Activated T-cell treated with anti-CD3 and anti-CD28 coated beads for 1 hour (primary cell): Measurements from ENCODE around the gene SCN1A.

Experiments used
- DNase-seq: peaks from one replicate; pipeline ENCODE4 v3.0.0-alpha.2; 2020; ENCODE audit warnings: low read depth

The SCN1A gene

DNA sequence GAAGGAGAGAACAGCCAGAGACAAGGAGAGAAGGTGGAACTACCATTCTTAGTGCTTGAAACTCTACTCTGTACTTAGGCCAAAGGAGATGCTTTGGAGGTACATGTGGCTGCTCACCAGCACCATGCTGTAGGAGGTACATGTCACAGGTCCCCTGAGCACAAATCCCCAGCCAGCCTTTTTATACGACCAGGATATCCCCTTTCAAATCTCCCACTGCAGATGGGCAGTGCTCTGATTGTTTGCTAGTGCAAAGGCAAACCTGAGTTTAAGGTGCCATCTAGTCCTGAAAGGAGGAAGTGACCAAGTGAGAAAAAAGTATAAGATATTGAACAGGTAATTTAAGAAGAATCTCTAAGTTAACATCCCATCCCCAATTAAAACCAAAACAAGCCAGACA is 157.2 kb downstream of the SCN1A start:
- no peak for DNase-seq

DNA sequence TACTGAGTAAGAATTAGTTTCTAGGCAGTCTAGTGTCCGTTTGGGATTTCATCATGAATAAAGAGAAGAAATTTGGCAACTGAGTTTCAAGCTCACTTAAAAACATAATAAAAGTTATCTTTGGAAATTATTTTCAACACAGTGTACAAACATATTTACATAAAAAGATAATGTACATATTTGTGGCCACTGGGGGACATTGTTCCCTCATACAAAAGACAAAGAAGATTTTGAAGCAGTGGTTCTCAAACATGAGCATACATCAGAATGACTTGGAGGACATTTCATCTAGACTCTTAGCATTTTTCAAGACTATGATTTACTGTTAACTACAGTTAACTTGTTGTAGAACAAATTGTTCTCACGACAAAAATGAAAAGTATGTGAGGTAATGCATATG is 158.6 kb downstream of the SCN1A start:
- no peak for DNase-seq

DNA sequence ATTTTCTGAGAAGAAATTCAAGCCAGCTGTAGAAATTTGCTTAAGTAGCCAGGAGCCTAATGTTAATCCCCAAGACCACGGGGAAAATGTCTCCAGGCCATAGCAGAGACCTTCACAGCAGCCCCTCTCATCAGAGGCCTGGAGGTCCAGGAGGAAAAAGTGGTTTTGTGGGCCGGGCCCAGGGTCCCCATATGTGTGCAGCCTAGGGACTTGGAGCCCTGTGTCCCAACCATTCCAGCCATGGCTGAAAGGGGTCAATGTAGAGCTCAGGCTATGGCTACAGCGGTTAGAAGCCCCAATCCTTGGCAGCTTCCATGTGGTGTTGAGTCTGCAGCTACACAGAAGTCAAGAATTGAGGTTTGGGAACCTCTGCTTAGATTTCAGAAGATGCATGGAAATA is 160.1 kb downstream of the SCN1A start:
- DNase-seq: no peak

DNA sequence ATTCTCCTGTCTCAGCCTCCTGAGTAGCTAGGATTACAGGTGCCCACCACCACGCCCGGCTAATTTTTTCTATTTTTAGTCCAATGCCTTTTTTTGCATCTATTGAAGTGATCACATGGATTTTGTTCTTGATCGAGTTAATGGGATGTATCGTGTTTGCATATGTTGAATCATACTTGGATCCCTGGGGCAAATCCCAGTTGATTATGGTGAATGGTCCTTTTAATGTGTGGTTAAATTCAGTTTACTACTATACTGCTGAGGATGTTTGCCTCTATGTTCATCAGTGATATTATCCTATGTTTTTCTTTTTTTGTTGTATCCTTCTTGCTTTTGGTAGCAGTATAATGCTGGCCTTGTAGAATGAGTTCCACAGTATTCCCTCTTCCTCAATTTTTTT is 166.0 kb downstream of the SCN1A start:
- DNase-seq: no peak

DNA sequence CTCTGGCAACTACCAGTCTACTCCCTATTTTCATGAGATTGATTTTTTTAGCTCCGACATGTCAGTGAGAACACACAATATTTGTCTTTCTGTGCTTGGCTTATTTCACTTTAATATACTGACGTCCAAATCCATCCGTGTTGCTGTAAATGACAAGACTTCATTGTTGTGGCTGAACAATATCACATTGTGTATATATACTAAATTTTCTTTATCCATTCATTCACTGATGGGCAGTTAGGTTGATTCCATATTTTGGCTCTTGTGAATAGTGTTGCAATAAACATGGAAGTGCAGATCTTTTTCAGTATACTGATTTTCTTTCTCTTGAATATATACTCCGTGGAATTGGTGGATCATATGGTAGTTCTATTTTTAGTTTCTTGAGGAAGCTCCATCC is 168.4 kb downstream of the SCN1A start:
- no peak for DNase-seq

DNA sequence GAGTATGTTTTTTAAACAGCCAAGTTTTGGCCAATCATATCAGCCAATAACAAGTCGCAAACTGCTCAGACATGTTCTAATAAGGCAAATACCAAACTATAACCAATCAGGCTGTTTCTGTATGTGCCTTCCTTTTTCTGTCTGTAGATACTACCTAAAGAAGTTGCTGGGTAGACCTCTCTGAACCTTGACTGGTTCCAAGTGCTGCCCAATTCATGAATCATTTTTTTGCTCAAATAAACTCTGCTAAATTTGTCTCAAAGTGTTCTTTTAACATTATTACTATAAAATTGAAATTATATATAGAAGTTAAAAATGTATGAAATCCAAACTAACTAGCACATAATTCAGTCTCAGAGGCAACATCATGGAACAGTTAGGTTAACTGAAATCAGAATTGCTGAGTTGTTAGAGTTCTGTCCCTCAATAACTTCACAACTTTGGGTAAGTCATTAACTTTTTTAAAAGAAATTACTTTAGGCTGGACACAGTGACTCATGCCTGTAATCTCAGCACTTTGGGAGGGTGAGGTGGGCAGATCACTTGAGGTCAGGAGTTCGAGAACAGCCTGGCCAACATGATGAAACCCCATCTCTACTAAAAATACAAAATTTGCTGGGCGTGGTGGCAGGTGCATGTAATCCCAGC is 169.4 kb downstream of the SCN1A start:
- DNase-seq: no peak

DNA sequence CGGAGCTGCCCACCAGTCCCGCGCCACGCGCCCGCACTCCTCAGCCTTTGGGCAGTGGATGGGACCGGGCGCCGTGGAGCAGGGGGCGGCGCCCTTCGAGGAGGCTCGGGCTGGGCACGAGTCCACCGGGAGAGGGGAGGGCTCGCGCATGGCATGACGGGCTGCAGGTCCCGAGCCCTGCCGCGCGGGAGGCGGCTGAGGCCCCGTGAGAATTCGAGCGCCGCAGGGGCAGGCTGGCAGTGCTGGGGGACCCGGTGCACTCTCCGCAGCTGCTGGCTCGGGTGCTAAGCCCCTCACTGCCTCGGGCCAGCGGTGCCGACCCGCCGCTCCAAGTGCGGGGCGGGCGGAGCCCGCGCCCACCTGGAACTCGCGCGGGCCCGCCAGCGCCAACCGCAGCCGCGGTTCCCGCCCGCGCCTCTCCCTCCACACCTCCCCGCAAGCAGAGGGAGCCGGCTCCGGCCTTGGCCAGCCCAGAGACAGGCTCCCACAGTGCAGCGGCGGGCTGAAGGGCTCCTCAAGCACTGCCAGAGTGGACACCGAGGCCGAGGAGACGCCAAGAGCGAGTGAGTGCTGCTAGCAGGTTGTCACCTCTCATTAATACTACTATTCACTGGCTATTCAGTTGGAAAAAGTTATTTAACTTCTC is 170.7 kb downstream of the SCN1A start:
- no peak for DNase-seq

DNA sequence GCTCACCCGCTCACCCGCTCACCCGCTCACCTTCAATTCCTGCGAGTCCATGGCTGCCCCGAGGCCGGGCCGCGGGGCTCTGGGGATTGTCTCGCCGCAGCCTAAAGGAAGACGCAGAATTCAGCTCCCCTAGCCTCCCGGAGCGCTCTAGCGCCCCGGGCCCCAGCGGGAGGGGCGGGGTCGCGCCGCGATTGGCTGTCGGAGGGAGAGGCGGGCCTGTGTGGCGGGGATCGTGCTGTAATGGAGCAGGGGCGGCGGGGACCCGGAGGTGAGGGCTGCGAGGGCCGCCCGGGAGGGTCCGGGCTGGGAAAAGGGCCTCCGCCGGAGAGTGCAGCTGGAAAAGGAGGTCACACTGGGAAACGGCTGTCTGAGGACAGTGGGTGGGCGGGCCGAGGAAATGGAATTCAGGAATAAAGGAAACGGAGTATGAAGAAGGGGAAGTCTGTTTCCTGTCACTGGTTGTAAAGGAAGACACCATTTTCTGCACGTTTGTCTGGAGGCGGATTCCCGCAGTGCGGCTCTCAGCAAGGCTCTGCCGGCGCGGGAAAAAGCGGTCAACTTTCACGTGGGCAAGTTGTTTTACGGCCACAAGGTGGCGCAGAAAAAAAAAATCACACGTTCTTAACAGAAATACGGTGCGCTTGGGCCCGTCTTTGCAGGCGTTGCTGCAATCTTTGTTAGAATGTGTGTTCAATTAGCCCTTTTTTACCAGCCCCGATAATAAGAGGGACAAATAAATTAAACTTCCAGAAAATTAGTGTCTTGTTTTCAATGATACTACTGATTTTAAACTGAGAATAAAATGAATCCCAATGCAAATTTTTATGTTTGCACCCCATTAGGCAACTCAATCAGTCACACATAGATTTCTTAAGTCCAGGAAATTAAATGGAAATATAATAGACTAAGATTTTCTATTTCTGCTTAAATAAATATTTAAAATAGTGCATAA is 173.9 kb downstream of the SCN1A start, which contains the start of gene TTC21B:
TSS of gene TTC21B (minus strand) at position 122 of the 952 bp plus-strand sequence. CDS start at position 51, 71 bp downstream.
- peak; percentile 90 for DNase-seq

DNA sequence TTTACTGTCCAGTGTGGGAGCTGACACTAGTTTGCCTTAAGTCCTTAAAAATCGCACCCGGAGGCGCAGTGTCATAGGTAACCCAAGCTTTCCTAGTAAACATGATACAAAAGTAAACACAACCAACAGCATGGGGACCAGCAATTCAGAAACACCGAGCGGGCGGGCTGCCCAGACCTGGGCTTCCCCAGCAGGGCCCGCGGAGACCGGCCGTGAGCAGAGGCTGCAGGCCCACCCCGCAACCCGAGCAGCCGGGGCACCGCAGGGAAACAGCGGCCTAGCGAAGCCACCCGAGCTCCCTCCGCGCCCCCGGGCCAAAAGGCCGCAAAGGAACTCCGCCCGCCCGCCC is 174.5 kb downstream of the SCN1A start:
- DNase-seq: no peak

DNA sequence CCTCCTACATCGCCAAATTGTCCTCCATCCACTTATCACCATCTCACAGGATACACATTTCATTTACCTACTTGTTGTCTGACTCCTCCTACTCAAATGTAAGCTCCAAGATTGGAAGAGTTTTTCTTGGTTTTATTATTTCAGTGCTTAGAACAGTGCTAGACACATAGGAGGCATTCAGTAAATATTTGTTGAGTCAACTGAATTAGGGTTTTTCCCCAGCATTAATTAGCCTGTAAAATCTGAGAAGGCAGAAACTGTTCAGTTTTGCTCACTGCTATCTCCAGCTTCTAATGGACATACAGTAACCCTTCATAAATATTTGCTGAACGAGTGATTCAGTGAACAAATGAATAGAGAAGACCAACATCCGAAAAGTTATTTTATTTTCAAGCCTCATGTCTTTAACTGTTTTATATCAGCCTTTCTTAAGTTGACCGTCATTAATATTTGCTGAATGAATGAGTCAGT is 175.0 kb downstream of the SCN1A start:
- DNase-seq: no peak

DNA sequence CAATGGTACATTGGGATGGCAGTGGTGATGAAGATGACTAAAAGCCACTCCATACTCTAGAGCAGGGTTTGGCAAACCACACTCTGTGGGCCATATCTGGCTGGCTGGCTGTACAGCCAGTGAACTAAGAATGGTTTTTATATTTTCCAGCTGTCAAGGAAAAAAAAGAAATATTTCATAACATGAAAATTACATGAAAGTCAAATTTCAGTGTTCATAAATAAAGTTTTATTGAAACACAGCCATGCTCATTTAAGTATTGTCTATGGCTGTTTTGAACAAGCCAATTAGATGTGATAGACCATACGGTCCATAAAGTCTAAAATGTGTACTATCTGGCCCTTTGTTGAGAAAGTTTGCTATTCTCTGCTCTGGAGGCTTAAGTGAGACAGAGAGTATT is 175.7 kb downstream of the SCN1A start:
- no peak for DNase-seq

DNA sequence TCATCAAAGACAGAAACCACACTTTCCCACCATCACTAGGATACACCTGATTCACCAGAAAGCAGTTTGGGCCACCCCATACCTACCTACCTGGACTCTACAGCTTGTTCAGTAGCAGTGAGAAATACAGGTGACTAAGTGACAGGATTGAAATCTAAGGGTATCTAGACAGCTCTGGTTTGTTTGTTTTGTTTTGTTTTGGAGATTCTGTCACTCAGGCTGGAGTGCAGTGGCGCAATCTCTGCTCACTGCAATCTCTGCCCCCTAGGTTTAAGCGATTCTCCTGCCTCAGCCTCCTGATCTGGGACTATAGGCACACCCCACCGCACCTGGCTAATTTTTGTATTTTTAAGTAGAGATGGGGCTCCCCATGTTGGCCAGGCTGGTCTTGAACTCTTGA is 177.4 kb downstream of the SCN1A start:
- no peak for DNase-seq

DNA sequence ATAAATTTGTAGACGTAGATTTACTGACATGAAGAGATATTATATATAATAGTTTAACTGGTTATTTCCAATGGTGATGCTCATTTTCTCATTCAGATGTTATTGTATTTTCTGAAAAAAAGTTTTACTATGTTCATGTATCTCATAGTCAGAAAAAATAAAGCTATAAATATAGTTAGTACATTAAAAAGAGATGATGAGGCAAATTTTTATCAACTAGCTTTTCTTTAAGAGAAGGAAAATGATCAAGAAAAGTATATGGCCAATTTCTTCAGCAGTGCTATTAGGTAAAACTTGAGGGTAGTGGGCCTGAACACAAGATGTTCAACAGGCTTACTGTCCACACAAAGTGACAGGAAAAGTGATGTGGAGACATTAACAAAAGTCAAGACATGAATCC is 186.0 kb downstream of the SCN1A start:
- no peak for DNase-seq

DNA sequence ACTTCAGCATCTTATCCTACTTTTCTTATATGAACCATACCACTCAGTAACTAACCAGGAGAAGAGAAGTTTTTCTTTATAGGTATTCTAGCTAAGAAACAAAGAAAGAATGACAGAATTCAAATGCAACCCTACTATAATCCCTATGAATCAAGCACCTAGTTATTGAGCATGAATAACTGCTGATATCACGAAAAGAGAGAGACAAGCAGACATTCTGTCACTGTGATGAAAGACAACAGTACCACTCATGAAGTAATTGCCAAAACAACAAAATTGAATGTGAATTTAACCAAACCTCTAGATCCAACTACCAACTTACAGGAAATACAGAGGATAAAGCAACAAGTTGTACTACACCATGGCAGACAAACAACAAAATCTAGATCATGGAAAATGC is 189.6 kb downstream of the SCN1A start:
- no peak for DNase-seq
